ENCODE measurements around the gene FRAT1. TPM values are rescaled to one million over a fixed set of nuclear protein-coding genes. Genes with fewer than 3 reads are reported as not detected.

Gene FRAT1
- total and polyA plus RNA-seq, 8 donors, result 2.4 to 10.8 (median 3.3) TPM

GRCh38 chr10:97328646-97329453 lies 9.8 kb downstream of the FRAT1 start:
- Histone ChIP-seq H3K27ac (peak overlapping the region; percentile 48 to 57), H3K4me1 (peaks cover 17 to 73% of the 10 kb centered on the region in 2 donors), H3K27me3 (no peaks in the 10 kb centered on the region), H3K4me3 (no peak overlapping the region), H3K36me3 (peaks cover 0 to 33% of the 10 kb centered on the region in 2 donors), H3K9me3 (no peaks in the 10 kb centered on the region)
- DNase-seq (no peak), ATAC-seq (no peak)
- no peak for TF ChIP-seq CTCF (IDR thresholded peaks at IDR 0.05)
- intact Hi-C loops (cut with DNase I), result no loop called here

GRCh38 chr10:97329766-97330165 lies 10.7 kb downstream of the FRAT1 start:
- H3K27me3 ChIP-seq, result no peaks in the 10 kb centered on the region
- DNase-seq, result no peak

GRCh38 chr10:97331153-97331703 lies 12.2 kb downstream of the FRAT1 start:
- H3K9me3 ChIP-seq, result no peaks in the 10 kb centered on the region
- H3K27ac ChIP-seq, result peak overlapping the region in 1 of 2 donors; percentile 99
- ATAC-seq (no peak), DNase-seq (no peak)
- intact Hi-C loops (cut with DNase I), result loop anchor here in 1 of 2 donors (5.0 kb wide), 1 partner anchor 54 kb away; no protein-coding TSS in a partner anchor
- H3K27me3 ChIP-seq, result no peaks in the 10 kb centered on the region
- no peak for TF ChIP-seq CTCF (IDR thresholded peaks at IDR 0.05)
- H3K4me3 ChIP-seq, result peak overlapping the region in 1 of 2 donors; percentile 91
- H3K36me3 ChIP-seq, result peaks cover 0 to 33% of the 10 kb centered on the region in 2 donors
- peaks cover 17 to 80% of the 10 kb centered on the region in 2 donors for H3K4me1 ChIP-seq

More at GRCh38 chr10:97329766-97330165, 10.7 kb downstream of the FRAT1 start:
- intact Hi-C loops (cut with DNase I), result loop anchor here in 1 of 2 donors (5.0 kb wide), 1 partner anchor 52 kb away; no protein-coding TSS in a partner anchor
- Histone ChIP-seq H3K9me3 (no peaks in the 10 kb centered on the region), H3K27ac (peak overlapping the region in 1 of 2 donors; percentile 57), H3K4me3 (no peak overlapping the region), H3K36me3 (peaks cover 0 to 33% of the 10 kb centered on the region in 2 donors), H3K4me1 (peaks cover 17 to 73% of the 10 kb centered on the region in 2 donors)
- ATAC-seq, result no peak
- no peak for TF ChIP-seq CTCF (IDR thresholded peaks at IDR 0.05)

GRCh38 chr10:97332591-97333350 lies 13.7 kb downstream of the FRAT1 start:
- peaks cover 0 to 33% of the 10 kb centered on the region in 2 donors for H3K36me3 ChIP-seq
- peak overlapping the region; percentile 80 to 91 for H3K4me3 ChIP-seq
- peaks cover 17 to 76% of the 10 kb centered on the region in 2 donors for H3K4me1 ChIP-seq
- DNase-seq (peak in 3 of 4 donors; percentile 57 to 77 (median 71)), ATAC-seq (peak; percentile 44)
- intact Hi-C loops (cut with DNase I), result loop anchor here in 1 of 2 donors (5.0 kb wide), 1 partner anchor 55 kb away; no protein-coding TSS in a partner anchor
- no peaks in the 10 kb centered on the region for H3K9me3 ChIP-seq
- H3K27ac ChIP-seq, result peak overlapping the region; percentile 95 to 99
- no peak for TF ChIP-seq CTCF (IDR thresholded peaks at IDR 0.05)
- H3K27me3 ChIP-seq, result no peaks in the 10 kb centered on the region
